NCI-H1048 (cell line): ENCODE data around the gene TTBK2.
"Not testable (repeated sequence)": the region's sequence is repeated elsewhere in the genome, so short reads cannot be mapped to it uniquely, and the experiment has no call there.

ENCODE experiments used
- DNase-seq: peaks from one replicate; lab custom pipeline; 2025; lab: John Stamatoyannopoulos, UW

The TTBK2 gene

DNA sequence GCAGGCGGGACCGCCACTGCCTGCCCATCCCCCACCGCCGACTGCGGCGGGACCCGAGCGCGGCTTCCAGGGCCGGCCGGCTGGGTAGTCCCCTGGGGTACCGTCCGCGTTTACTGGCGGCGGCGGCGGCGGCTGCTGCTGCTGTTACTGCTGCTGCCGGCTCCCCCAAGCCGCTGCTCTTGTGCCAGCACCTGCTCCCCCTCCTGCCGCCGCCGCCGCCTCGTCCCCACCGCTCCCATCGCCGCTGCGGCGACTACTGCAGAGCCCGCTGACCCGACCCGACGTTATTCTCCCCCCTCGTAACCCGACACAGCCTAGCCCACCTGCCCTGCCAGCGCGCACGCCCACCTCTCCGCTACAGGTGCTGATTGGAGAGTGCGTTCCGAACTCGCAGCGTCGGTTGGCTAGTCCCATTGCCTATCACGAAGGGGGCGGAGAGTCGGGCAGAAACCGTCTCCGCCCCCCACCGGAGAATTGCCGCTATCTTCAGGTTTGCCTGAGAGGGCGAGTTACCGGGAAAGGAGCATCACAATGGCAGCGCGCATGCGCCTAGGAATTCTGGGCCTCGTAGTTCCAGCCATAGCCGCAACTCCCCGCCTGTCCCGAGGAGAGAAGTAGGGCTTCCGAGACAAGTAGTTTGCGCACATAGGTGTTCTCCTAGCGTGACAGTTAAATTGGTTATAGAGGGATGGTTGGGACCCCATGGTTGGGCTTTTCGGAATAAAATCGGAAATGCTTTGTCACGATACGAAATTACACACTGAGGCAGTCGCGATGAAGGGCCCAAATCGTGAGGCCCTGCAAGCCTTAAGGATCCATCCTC, at the start of gene TTBK2:
Gene TTBK2 (minus strand): TSS at position 260 of the 823 bp plus-strand sequence. CDS start 42,161 bp downstream, outside the sequence.
- DNase-seq: peak; percentile 94

GRCh38 chr15:42964476-42964875, 43.9 kb upstream of the TTBK2 start:
- DNase-seq: no peak

DNA sequence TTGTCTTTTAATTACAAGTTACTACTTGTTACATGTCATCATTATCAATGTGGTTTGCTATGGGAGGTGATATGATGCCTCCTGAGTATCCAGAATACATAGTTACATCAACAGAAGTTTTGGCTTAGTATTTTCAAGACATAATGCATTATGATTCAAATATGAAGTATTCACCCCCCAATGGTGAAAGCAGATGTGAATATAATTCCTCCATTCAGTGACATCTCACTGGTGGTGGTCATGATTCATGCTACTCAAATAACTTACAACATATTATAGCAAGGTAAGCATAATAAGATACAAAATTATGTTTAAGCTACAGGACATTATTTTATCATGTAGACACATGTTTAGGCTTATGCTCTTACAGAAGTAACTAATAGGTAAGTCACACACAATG, 34.9 kb upstream of the TTBK2 start:
- DNase-seq: no peak

DNA sequence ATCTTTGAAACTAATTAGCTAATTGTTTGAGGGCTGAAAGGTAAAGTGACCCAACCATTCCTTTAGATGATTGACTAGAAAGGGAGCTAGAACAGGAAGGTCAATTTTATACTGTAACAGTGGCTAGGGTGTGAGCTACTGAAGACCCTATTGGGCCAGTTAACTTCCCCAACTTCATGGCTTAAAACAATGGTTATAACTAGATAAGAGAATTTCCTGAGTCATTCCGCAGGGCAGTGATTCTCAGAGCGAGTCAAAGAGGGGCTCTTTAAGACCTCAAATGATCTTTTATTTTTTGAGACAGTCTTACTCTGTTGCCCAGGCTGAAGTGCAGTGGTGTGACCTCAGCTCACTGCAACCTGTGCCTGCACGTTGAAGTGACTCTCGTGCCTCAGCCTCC, 33.7 kb upstream of the TTBK2 start:
- DNase-seq: no peak

DNA sequence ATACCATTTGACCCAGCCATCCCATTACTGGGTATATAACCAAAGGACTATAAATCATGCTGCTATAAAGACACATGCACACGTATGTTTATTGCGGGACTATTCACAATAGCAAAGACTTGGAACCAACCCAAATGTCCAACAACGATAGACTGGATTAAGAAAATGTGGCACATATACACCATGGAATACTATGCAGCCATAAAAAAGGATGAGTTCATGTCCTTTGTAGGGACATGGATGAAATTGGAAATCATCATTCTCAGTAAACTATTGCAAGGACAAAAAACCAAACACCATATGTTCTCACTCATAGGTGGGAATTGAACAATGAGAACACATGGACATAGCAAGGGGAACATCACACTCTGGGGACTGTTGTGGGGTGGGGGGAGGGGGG, 28.3 kb upstream of the TTBK2 start:
- DNase-seq: not testable (repeated sequence)

- DNase-seq: no peak
Measured at GRCh38 chr15:42940527-42940926, 19.9 kb upstream of the TTBK2 start.

DNA sequence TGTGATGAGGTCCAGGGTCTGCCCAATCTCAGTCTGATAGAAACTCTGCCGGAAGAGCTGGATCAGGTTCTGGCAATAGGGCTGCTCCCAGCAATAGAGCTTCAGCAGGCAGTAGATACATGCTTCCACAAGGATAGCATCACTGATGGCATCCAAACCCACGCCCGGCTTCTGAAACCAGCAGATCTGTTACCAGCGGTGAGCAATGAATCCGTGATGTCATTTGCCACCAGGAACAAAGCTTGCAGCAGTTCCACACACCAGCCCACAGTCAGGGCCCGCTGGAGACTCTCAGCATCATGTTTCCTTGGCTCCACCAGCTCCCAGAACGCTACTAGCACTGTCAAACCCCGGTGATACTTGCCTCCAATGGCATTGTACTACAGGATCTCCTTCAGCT, 19.3 kb upstream of the TTBK2 start:
- no peak for DNase-seq

- DNase-seq: no peak
Measured at GRCh38 chr15:42937143-42937542, 16.6 kb upstream of the TTBK2 start.

DNA sequence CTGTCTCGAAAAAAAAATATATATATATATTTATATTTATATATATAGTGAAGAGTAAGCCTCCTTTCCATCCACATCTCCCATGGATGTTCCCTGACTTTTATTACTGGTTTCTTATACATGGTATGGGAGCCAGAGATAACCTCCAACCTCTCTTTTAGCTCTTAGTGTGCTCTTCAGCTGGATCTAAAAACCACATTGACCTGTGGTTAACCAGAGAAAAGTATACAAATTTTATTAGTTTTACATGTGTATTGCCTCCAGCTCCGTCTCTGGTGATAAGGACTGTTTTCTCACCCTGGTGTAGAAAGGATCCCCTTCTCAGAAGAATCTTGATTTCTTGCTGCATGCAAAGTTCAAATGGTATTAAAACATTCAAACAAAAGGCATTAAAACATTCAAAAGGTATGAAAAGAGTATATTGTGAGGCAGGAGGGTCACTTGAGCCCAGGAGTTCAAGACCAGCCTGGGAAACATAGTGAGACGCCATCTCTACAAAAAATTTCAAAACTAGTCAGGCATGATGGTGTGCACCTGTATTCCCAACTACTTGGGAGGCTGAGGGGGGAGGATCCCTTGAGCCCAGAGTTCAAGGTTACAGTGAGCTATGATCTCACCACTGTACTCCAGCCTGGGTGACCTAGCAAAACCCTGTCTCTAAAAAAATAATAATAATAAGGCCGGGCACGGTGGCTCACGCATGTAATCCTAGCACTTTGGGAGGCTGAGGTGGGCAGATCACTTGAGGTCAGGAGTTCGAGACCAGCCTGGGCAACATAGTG, 13.5 kb upstream of the TTBK2 start:
- DNase-seq: no peak

- no peak for DNase-seq
Measured at GRCh38 chr15:42932833-42933515, 12.4 kb upstream of the TTBK2 start.

GRCh38 chr15:42931702-42932486, 11.3 kb upstream of the TTBK2 start:
- DNase-seq: no peak

GRCh38 chr15:42929306-42929848, 8.8 kb upstream of the TTBK2 start:
- no peak for DNase-seq

DNA sequence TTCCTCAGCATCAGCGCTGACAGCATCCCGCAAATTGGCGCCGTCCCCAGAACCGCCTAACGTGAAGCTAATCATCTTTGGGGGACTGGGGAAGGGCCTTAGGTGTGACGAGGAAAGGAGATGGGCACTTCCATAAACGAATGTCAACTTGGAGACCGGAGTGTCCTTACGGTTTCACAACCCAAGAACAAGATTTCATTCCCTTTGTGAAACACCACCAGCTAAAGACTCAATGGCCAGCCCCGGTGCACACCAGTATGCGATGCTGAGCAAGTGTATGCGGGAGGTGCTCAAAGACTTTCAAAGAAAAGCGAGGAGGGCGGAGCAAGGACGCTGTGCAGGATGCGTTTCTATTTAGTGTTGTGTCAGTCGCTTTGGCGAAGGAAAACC, 759 bp upstream of the TTBK2 start:
- no peak for DNase-seq

GRCh38 chr15:42919799-42920518, 619 bp downstream of the TTBK2 start:
- no peak for DNase-seq

GRCh38 chr15:42919308-42919707, 1.3 kb downstream of the TTBK2 start:
- no peak for DNase-seq

DNA sequence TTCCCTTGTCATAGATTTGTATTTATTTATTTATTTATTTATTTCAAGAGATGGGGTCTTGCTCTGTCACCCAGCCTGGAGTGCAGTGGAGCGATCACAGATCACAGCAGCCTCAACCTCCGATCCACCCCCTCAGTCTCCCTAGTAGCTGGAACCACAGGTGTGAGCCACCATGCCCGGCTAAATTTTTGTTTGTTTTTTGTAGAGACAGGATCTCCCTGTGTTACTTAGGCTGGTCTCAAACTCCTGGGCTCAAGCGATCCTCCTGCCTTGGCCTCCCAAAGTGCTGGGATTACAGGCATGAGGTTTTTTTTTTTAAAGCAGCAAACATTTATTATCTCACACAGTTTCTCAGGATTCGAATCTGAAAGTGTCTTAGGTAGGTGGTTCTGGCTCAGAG, 2.5 kb downstream of the TTBK2 start:
- DNase-seq: no peak

GRCh38 chr15:42915654-42916315, 4.8 kb downstream of the TTBK2 start:
- DNase-seq: no peak

DNA sequence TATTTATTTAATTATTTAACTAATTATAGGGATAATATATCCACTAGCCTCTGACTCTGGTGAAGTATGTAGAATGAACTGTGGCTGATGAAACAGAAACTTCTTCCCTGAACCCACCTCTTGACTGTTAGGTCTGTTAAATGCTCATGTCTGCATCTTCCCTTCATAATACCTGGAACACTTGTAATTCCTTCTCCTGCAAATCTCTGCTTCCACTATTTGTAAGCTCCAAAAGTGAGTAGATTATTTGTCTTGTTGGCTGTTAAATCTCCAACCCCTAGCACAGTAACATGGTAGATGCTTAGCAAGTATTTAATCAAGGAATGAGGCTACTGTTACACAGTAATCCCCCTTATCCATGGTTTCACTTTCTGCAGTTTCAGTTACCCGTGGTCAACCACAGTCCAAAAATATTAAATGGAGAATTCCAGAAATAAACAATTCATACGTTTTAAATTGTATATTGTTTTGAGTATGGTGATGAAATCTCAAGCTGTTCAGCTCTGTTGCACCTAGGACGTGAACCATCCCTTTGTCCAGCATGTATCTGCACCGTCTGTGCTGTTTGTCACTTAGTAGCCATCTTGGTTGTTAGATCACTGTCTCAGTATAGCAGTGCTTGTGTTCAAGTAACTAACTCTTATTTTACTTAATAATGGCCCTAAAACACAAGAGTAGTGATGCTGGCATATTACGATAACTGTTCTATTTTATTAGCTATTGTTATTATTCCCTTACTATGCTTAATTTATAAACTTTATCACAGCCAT, 5.7 kb downstream of the TTBK2 start:
- DNase-seq: no peak

GRCh38 chr15:42911058-42911592, 9.5 kb downstream of the TTBK2 start:
- DNase-seq: no peak
